Thymus (tissue), 11 donors: ENCODE measurements around the gene ANXA2R. TPM values are rescaled to one million over a fixed set of nuclear protein-coding genes. Genes with fewer than 3 reads are reported as not detected.
"Not testable (repeated sequence)": the region's sequence is repeated elsewhere in the genome, so short reads cannot be mapped to it uniquely, and the experiment has no call there.

ENCODE experiments used
- DNase-seq, 9 donors: peaks; one replicate each; pipeline ENCODE4 v3.0.0-alpha.2; 2013; ENCODE audit warnings: low spot score in 9 of 9, low read depth in 6 of 9, missing footprints in 1 of 9
- H3K27ac ChIP-seq, 2 donors: one replicate each; pipeline ENCODE4 v1.5.1; 2013; ENCODE audit warnings: control low read depth in 1 of 2, low read depth in 1 of 2, low read length in 1 of 2, mild to moderate bottlenecking in 1 of 2, moderate library complexity in 1 of 2
- H3K27me3 ChIP-seq, 2 donors: one replicate each; pipeline ENCODE4 v1.5.1; 2013; ENCODE audit warnings: low read length in 1 of 2; ENCODE audit not compliant: control insufficient read depth in 2 of 2, insufficient read depth in 1 of 2
- H3K36me3 ChIP-seq, 2 donors: one replicate each; pipeline ENCODE4 v1.5.1; 2013; ENCODE audit warnings: low read length in 1 of 2, mild to moderate bottlenecking in 1 of 2, moderate library complexity in 1 of 2; ENCODE audit not compliant: control insufficient read depth in 2 of 2, insufficient read depth in 2 of 2
- H3K4me1 ChIP-seq, 2 donors: one replicate each; pipeline ENCODE4 v1.5.1; 2013; ENCODE audit warnings: low read length in 2 of 2; ENCODE audit not compliant: control insufficient read depth in 2 of 2, insufficient read depth in 2 of 2
- H3K4me3 ChIP-seq, 2 donors: one replicate each; pipeline ENCODE4 v1.5.1; 2013; ENCODE audit warnings: low read length in 2 of 2, control low read depth in 1 of 2, mild to moderate bottlenecking in 1 of 2
- H3K9me3 ChIP-seq, 2 donors: one replicate each; pipeline ENCODE4 v1.5.1; 2013; ENCODE audit warnings: low read length in 1 of 2, mild to moderate bottlenecking in 1 of 2; ENCODE audit not compliant: control insufficient read depth in 2 of 2, insufficient read depth in 1 of 2
- WGBS: extraction: QIAGEN DNeasy Blood & Tissue Kit; methylation state at CpG from one replicate; pipeline ENCODE4 v1.1.7; 2013; 5-methylcytosine and 5-hydroxymethylcytosine counted together
- polyA plus RNA-seq: library from polyadenylated mRNA; stranded (reverse); fragments of 200-250 nt; gene quantifications from one replicate; pipeline ENCODE4 v1.2.3, GENCODE V29; 2013
- total RNA-seq: library from RNA; stranded (reverse); fragments of 120-200 nt; gene quantifications from one replicate; pipeline ENCODE4 v1.2.4, GENCODE V29; 2013
- donor health status: healthy.

Gene ANXA2R
- total and polyA plus RNA-seq, 2 donors, result 18.6 to 68.7 TPM

DNA sequence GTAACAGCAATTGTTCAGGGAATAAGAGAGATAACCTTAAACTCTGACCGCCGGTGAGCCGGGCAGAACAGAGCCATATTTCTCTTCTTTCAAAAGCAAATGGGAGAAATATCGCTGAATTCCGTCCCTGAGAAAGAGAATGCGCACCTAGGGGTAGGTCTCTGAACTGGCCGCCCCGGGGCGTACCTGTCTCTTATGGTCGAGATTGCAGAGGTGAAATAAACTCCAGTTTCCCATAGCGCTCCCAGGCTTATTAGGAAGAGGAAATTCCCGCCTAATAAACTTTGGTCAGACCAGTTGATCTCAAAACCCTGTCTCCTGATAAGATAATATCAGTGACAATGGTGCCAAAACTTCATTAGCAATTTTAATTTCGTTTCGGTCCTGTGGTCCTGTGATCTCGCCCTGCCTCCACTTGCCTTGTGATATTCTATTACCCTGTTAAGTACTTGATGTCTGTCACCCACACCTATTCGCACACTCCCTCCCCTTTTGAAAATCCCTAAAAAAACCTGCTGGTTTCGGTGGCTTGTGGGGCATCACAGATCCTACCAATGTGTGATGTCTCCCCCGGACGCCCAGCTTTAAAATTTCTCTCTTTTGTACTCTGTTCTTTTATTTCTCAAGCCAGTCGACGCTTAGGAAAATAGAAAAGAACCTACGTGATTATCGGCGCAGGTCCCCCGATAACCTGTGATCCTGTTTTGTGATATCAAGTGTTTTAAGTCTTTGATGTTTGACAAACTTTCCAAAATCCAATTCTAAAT lies 14.8 kb downstream of the ANXA2R start:
- WGBS, result 90% methylated on average over 25 of the region's 25 CpGs
- not testable (repeated sequence) for H3K27me3 ChIP-seq

GRCh38 chr5:43024217-43024616 lies 15.9 kb downstream of the ANXA2R start:
- no peak overlapping the region for H3K27ac ChIP-seq
- no peak for DNase-seq
- 96% methylated on average over 6 of the region's 6 CpGs for WGBS
- no peaks in the 10 kb centered on the region for H3K36me3 ChIP-seq
- H3K4me1 ChIP-seq, result peaks cover 0 to 5% of the 10 kb centered on the region in 2 donors
- H3K4me3 ChIP-seq, result no peak overlapping the region
- no peaks in the 10 kb centered on the region for H3K9me3 ChIP-seq
- peaks cover 0 to 12% of the 10 kb centered on the region in 2 donors for H3K27me3 ChIP-seq

More for the DNA sequence above, 14.8 kb downstream of the ANXA2R start:
- not testable (repeated sequence) for H3K4me1 ChIP-seq, H3K36me3 ChIP-seq, DNase-seq, H3K9me3 ChIP-seq, H3K4me3 ChIP-seq, H3K27ac ChIP-seq

DNA sequence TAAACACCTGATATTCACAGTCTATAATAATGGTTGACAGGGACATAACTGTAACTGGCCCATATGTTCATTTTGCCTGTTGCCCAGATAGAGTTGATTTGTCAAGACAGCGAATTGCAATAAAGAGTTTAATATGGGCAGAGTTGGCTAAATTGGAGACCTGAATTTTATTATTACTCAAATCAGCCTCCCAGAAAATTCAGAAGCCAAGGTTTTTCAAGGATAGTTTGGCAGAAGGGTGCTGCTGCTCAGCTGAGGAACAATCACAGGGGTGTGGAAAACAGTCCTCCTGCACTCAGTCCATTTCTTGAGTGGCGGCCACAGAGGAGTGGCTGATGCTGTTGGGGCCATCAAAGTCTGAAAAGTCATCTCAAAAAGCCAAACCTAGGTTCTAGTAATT lies 19.0 kb downstream of the ANXA2R start:
- H3K4me1 ChIP-seq, result peaks cover 9 to 16% of the 10 kb centered on the region in 2 donors
- DNase-seq, result no peak
- H3K4me3 ChIP-seq, result no peak overlapping the region
- H3K27ac ChIP-seq, result no peak overlapping the region
- WGBS, result 97% methylated on average over 2 of the region's 2 CpGs
- H3K9me3 ChIP-seq, result no peaks in the 10 kb centered on the region
- H3K36me3 ChIP-seq, result no peaks in the 10 kb centered on the region
- H3K27me3 ChIP-seq, result peaks cover 0 to 24% of the 10 kb centered on the region in 2 donors

DNA sequence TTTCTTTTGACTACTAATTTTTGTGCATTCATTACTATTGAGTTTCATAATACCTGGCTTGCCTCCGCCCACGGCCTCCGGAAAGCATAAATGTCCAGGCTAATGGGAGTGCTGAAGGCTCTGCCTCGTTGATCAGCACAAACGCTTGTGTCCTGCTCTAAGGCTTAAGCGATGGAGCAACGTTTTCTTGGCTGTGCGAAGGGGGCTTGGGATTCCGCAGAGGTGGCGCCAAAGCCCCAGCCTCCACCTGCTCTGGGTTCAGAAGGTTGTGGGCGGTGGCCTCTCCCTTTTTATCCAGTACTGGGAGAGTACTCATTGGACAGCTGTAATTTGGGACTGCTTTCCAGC lies 19.7 kb downstream of the ANXA2R start:
- Histone ChIP-seq H3K27ac (peak overlapping the region; percentile 100), H3K4me1 (peaks cover 13 to 23% of the 10 kb centered on the region in 2 donors), H3K36me3 (no peaks in the 10 kb centered on the region), H3K27me3 (peaks cover 0 to 24% of the 10 kb centered on the region in 2 donors), H3K9me3 (no peaks in the 10 kb centered on the region), H3K4me3 (peak overlapping the region; percentile 67 to 88)
- DNase-seq, result peak in 5 of 9 donors; percentile 37 to 73 (median 39)
- 3% methylated on average over 11 of the region's 11 CpGs for WGBS

- Histone ChIP-seq H3K36me3 (no peaks in the 10 kb centered on the region), H3K27ac (peak overlapping the region; percentile 100), H3K27me3 (peaks cover 0 to 24% of the 10 kb centered on the region in 2 donors), H3K9me3 (no peaks in the 10 kb centered on the region), H3K4me3 (peak overlapping the region; percentile 67 to 88), H3K4me1 (peaks cover 13 to 25% of the 10 kb centered on the region in 2 donors)
- under 1% methylated on average over 39 of the region's 39 CpGs for WGBS
- DNase-seq, result peak; percentile 71 to 96 (median 84)
Measured at GRCh38 chr5:43019614-43020398, 20.3 kb downstream of the ANXA2R start.

GRCh38 chr5:43019291-43019613 lies 20.9 kb downstream of the ANXA2R start:
- Histone ChIP-seq H3K4me1 (peaks cover 13 to 25% of the 10 kb centered on the region in 2 donors), H3K4me3 (peak overlapping the region; percentile 67 to 88), H3K36me3 (no peaks in the 10 kb centered on the region), H3K9me3 (no peaks in the 10 kb centered on the region), H3K27ac (peak overlapping the region; percentile 100), H3K27me3 (peaks cover 0 to 24% of the 10 kb centered on the region in 2 donors)
- WGBS, result 0% methylated on average over 6 of the region's 6 CpGs
- peak in 1 of 9 donors; percentile 39 for DNase-seq

DNA sequence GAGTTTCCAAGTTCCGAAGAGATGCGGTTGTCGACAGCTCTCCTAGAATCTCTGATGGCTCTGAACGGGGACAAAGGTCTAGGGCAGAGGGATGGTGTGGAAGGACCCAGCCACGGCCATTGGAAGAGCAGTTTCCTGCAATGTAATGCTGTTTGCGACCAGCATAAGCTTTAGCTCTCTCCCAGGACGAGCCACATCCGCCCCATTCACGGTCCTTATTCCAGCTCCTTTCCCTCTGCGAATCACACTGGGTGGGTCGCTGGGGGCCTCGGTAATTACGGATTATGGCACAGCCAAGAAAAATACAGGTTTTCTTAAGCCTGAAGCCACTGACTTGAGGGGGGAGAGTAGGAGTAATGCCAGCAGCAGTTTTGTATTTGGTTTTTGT lies 22.7 kb downstream of the ANXA2R start:
- no peaks in the 10 kb centered on the region for H3K9me3 ChIP-seq
- H3K27me3 ChIP-seq, result peaks cover 0 to 24% of the 10 kb centered on the region in 2 donors
- DNase-seq, result peak in 4 of 9 donors; percentile 41 to 74 (median 47)
- peak overlapping the region; percentile 100 for H3K27ac ChIP-seq
- H3K4me3 ChIP-seq, result peak overlapping the region; percentile 67 to 88
- H3K4me1 ChIP-seq, result peaks cover 13 to 25% of the 10 kb centered on the region in 2 donors
- no peaks in the 10 kb centered on the region for H3K36me3 ChIP-seq
- WGBS, result under 1% methylated on average over 13 of the region's 13 CpGs

DNA sequence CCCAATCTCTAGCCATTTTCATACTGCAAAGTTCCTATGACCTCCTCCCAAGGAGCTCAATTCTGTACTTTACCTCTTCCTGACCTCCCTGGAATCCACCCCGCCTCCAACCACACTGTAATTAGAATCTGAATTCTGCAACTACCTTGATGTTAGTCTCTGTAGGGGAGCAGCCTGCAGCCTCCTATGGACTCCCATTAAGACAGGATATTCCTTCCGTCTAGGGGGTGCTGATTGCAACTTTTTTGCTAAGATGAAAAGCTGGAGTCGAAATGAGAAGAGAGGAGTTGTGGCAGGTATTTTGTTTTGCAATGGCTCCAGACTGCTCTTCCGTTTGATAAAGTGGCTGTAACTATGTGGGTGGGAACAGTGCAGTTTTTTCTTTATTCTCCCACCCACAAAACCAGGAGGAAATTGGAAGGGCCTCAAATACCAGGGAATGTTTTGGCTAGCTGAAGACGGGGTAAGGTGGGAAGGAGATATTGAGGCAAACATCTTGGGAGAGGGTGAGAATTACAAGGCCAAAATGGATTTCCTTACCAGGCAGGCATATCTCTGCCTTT lies 23.8 kb downstream of the ANXA2R start:
- H3K27me3 ChIP-seq, result peaks cover 0 to 23% of the 10 kb centered on the region in 2 donors
- H3K9me3 ChIP-seq, result no peaks in the 10 kb centered on the region
- H3K36me3 ChIP-seq, result no peaks in the 10 kb centered on the region
- peaks cover 13 to 25% of the 10 kb centered on the region in 2 donors for H3K4me1 ChIP-seq
- no peak for DNase-seq
- 66% methylated on average over 5 of the region's 5 CpGs for WGBS
- H3K27ac ChIP-seq, result peak overlapping the region; percentile 48 to 100
- H3K4me3 ChIP-seq, result peak overlapping the region; percentile 4 to 67

- H3K4me1 ChIP-seq, result peaks cover 20 to 38% of the 10 kb centered on the region in 2 donors
- no peaks in the 10 kb centered on the region for H3K9me3 ChIP-seq
- no peaks in the 10 kb centered on the region for H3K36me3 ChIP-seq
- H3K4me3 ChIP-seq, result no peak overlapping the region
- no peak overlapping the region for H3K27ac ChIP-seq
- H3K27me3 ChIP-seq, result peaks cover 0 to 17% of the 10 kb centered on the region in 2 donors
- DNase-seq, result no peak
Measured at GRCh38 chr5:43014522-43014921, 25.6 kb downstream of the ANXA2R start.
